ENCODE data around the gene ZNF598. TPM values are rescaled to one million over a fixed set of nuclear protein-coding genes. Genes with fewer than 3 reads are reported as not detected.
A peak's percentile ranks its signal among the peaks of the same experiment; 100 is the strongest.

ZNF598 gene
- total and polyA plus RNA-seq, 2 of the 13 experiments (the other 11 are each of a cell fraction or from before 2014, with no cell fraction given) = 13.5 to 14.2 TPM

DNA sequence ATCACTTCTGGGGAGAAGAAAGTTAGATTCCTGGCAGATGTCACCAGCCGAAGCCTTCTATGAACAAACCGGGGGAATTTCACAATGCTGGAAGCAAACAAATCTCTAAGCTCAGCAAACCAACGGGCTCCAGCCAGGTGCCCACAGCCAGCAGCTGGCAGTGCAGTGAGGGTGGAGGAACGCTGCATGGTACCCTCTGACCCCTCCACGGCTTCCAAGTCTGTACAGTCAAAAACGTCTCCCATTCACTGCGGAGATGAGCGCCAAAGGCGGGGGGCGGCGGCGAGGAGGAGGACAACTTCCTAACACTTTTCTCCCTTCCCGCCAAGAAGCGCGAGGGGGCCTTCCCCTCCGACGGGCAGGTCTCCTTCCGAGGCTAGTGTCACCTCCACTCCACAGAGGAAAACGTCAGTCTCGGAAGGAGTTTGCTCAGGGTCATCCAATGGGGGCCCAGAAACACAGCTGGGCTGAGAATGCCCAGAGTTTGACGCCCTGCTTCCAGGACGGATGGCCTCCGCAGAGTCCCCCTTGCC lies 924 bp downstream of the ZNF598 start:
- POLR2A ChIA-PET = interaction anchor here (0.6 to 2.1 kb wide), 18 partner anchors 9 to 242 kb away, joined by 3 to 16 read pairs (median 4); partner anchors contain the start of genes GFER, NHERF2, NPW and RPS2
- Histone ChIP-seq H3K4me1 (ENCODE audit: insufficient read depth, low read length) (peaks cover 70% of the 10 kb centered on the region), H3K9me3 (ENCODE audit: low read length) (no peaks in the 10 kb centered on the region), H3K36me3 (replicated peaks in 1 of 2; ENCODE audit: control insufficient read depth in 1 of 2, insufficient read depth in 2 of 2, low read length in 2 of 2) (no peaks in the 10 kb centered on the region; a peak in 1 of 5 replicates), H3K4me2 (ENCODE audit: low read depth, low read length) (peak overlapping the region; percentile 83), H3K9ac (ENCODE audit: insufficient read depth, low read depth, low read length) (peak overlapping the region; percentile 93), H4K20me1 (ENCODE audit: insufficient read depth, low read length) (peaks cover 13% of the 10 kb centered on the region; the same call in 1 of the 2 replicates), H3K27ac (ENCODE audit: extremely low read length, insufficient read depth, low read length) (peak overlapping the region; percentile 78), H3K79me2 (ENCODE audit: insufficient read depth, low read length) (peaks cover 49% of the 10 kb centered on the region), H3K4me3 (replicated peaks in 1 of 3; ENCODE audit: insufficient read depth in 1 of 3, low read depth in 2 of 3, low read length in 3 of 3) (peak overlapping the region; percentile 76 to 81 (median 79)), H2AFZ (ENCODE audit: low read length) (no peak overlapping the region), H3K27me3 (ENCODE audit: control insufficient read depth in 1 of 2, insufficient read depth in 2 of 2, low read length in 2 of 2) (no peaks in the 10 kb centered on the region)
- ATAC-seq (peak; percentile 11), FAIRE-seq (peak; percentile 4), DNase-seq (ENCODE audit: low spot score) (peak; percentile 65)
- in situ Hi-C loops (cut with HindIII; ENCODE audit: extremely low pct_ligation_motif_present, low pct_unique_long_range_greater_than_20kb) (no loop called here), intact Hi-C loops (cut with micrococcal nuclease; ENCODE audit: unreplicated experiment) (no loop called here)
- CTCF ChIA-PET (ENCODE audit: low intra/inter-chr PET ratio, low total read pairs) = interaction anchor here (1.4 kb wide), 1 partner anchor 132 kb away, joined by 4 read pairs; no protein-coding TSS in a partner anchor
- no TSS peak for BruUV-seq (replicated peaks)
- 0% methylated on average over 3 of the region's 23 CpGs for WGBS (ENCODE audit: low lambda C conversion rate)
- TF ChIP-seq, protein P1, sequence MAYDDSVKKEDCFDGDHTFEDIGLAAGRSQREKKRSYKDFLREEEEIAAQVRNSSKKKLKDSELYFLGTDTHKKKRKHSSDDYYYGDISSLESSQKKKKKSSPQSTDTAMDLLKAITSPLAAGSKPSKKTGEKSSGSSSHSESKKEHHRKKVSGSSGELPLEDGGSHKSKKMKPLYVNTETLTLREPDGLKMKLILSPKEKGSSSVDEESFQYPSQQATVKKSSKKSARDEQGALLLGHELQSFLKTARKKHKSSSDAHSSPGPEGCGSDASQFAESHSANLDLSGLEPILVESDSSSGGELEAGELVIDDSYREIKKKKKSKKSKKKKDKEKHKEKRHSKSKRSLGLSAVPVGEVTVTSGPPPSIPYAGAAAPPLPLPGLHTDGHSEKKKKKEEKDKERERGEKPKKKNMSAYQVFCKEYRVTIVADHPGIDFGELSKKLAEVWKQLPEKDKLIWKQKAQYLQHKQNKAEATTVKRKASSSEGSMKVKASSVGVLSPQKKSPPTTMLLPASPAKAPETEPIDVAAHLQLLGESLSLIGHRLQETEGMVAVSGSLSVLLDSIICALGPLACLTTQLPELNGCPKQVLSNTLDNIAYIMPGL (CRISPR knock-in tag; IDR thresholded peaks at IDR 0.05; ENCODE audit: borderline replicate concordance in 1 of 2, low read depth in 1 of 2) = peak in 1 of 2 experiments; percentile 18; a peak in 1 of 4 replicates
- TF ChIP-seq HNRNPL (IDR thresholded peaks at IDR 0.05; ENCODE audit: low read depth, low read length) (peak; percentile 90), SIN3A (IDR thresholded peaks at IDR 0.05; ENCODE audit: borderline replicate concordance, low read depth, low read length) (peak; percentile 38; the same call in 1 of the 2 replicates), POLR2A (IDR thresholded peaks at IDR 0.05; ENCODE audit: insufficient read depth in 1 of 2, low read depth in 2 of 2, low read length in 2 of 2) (peak in 1 of 2 experiments; percentile 53; a peak in 2 of 4 replicates), FOXM1 (CRISPR knock-in tag; IDR thresholded peaks at IDR 0.05) (no peak), KDM5A (IDR thresholded peaks at IDR 0.05; ENCODE audit: borderline replicate concordance, low read length) (0 out of 2 replicates have a peak, but pooled peaks have one; percentile 14), ZNF296 (CRISPR knock-in tag; conservative IDR thresholded peaks at IDR 0.05) (no peak), SALL1 (CRISPR knock-in tag; IDR thresholded peaks at IDR 0.05) (peak; percentile 20; the same call in 1 of the 2 replicates), ZNF224 (CRISPR knock-in tag; IDR thresholded peaks at IDR 0.05) (no peak), SAP130 (CRISPR knock-in tag; IDR thresholded peaks at IDR 0.05; ENCODE audit: low read depth) (peak; percentile 36; the same call in 1 of the 2 replicates), ZNF30 (CRISPR knock-in tag; IDR thresholded peaks at IDR 0.05) (0 out of 2 replicates have a peak, but pooled peaks have one; percentile 45), LCORL (IDR thresholded peaks at IDR 0.05) (no peak), LCORL (CRISPR knock-in tag; IDR thresholded peaks at IDR 0.05) (0 out of 2 replicates have a peak, but pooled peaks have one; percentile 32), ZNF605 (CRISPR knock-in tag; IDR thresholded peaks at IDR 0.05) (0 out of 2 replicates have a peak, but pooled peaks have one; percentile 34), AGO2 (optimal IDR thresholded peaks at IDR 0.05; ENCODE audit: low read depth, low read length) (peak; percentile 5), HOXA9 (CRISPR knock-in tag; IDR thresholded peaks at IDR 0.05; ENCODE audit: borderline replicate concordance) (no peak)
- TF ChIP-seq, protein P2, sequence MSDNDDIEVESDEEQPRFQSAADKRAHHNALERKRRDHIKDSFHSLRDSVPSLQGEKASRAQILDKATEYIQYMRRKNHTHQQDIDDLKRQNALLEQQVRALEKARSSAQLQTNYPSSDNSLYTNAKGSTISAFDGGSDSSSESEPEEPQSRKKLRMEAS (IDR thresholded peaks at IDR 0.05) = peak; percentile 54; the same call in 1 of the 2 replicates
- TF ChIP-seq, protein P3, sequence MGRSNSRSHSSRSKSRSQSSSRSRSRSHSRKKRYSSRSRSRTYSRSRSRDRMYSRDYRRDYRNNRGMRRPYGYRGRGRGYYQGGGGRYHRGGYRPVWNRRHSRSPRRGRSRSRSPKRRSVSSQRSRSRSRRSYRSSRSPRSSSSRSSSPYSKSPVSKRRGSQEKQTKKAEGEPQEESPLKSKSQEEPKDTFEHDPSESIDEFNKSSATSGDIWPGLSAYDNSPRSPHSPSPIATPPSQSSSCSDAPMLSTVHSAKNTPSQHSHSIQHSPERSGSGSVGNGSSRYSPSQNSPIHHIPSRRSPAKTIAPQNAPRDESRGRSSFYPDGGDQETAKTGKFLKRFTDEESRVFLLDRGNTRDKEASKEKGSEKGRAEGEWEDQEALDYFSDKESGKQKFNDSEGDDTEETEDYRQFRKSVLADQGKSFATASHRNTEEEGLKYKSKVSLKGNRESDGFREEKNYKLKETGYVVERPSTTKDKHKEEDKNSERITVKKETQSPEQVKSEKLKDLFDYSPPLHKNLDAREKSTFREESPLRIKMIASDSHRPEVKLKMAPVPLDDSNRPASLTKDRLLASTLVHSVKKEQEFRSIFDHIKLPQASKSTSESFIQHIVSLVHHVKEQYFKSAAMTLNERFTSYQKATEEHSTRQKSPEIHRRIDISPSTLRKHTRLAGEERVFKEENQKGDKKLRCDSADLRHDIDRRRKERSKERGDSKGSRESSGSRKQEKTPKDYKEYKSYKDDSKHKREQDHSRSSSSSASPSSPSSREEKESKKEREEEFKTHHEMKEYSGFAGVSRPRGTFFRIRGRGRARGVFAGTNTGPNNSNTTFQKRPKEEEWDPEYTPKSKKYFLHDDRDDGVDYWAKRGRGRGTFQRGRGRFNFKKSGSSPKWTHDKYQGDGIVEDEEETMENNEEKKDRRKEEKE (IDR thresholded peaks at IDR 0.05) = no peak

All from HepG2 (cell line).